OCI-LY7 (cell line): ENCODE data around the gene ERCC1.

ENCODE experiments used
- CTCF ChIP-seq: fragments of 200-600 bp; sonication (generic); conservative IDR thresholded peaks from 2 replicates; pipeline ENCODE4 v1.5.1; 2014; ENCODE audit warnings: mild to moderate bottlenecking, antibody characterized with exemption, low read length, moderate library complexity, mixed read lengths
- EZH2phosphoT487 ChIP-seq: fragments of 200-600 bp; sonication (generic); IDR thresholded peaks from 2 replicates; pipeline ENCODE4 v1.6.1; 2018; ENCODE audit warnings: low read depth, borderline replicate concordance, mild to moderate bottlenecking, mixed run types, antibody characterized with exemption, low read length, moderate library complexity, mixed read lengths

GRCh38 chr19:45443462-45444317 lies 20.0 kb upstream of the ERCC1 start:
- TF ChIP-seq CTCF (no peak), EZH2phosphoT487 (no peak)
